Muscle layer of colon (tissue), 2 donors: ENCODE measurements around the gene MBP.

Experiments used
- H3K27ac ChIP-seq: one replicate; pipeline ENCODE4 v1.7.0; 2013; ENCODE audit warnings: low read depth, mild to moderate bottlenecking, low read length, moderate library complexity
- H3K27me3 ChIP-seq, 2 donors: one replicate each; pipeline ENCODE4 v1.7.0; 2013; ENCODE audit warnings: low read length in 2 of 2, mild to moderate bottlenecking in 2 of 2; ENCODE audit not compliant: insufficient read depth in 2 of 2, control insufficient read depth in 1 of 2
- H3K36me3 ChIP-seq: one replicate; pipeline ENCODE4 v1.7.0; 2013; ENCODE audit warnings: mild to moderate bottlenecking, low read length; ENCODE audit not compliant: insufficient read depth
- H3K4me1 ChIP-seq: one replicate; pipeline ENCODE4 v1.7.0; 2013; ENCODE audit warnings: mild to moderate bottlenecking, low read length; ENCODE audit not compliant: insufficient read depth
- H3K4me3 ChIP-seq, 2 donors: one replicate each; pipeline ENCODE4 v1.7.0; 2013; ENCODE audit warnings: low read length in 2 of 2, low read depth in 1 of 2, mild to moderate bottlenecking in 1 of 2, moderate library complexity in 1 of 2
- H3K9ac ChIP-seq: one replicate; pipeline ENCODE4 v1.7.0; 2013; ENCODE audit warnings: low read length
- H3K9me3 ChIP-seq: one replicate; pipeline ENCODE4 v1.7.0; 2013; ENCODE audit warnings: mild to moderate bottlenecking, low read length
- donor health status: abdominal sarcoma.
- donor health status: Adenocarcinoma of cecum.

Gene MBP

GRCh38 chr18:76936877-76937276 lies 195.7 kb downstream of the MBP start:
- Histone ChIP-seq H3K27ac (no peak overlapping the region), H3K4me1 (no peaks in the 10 kb centered on the region), H3K4me3 (no peak overlapping the region), H3K9me3 (no peaks in the 10 kb centered on the region), H3K36me3 (peaks cover 39% of the 10 kb centered on the region), H3K9ac (no peak overlapping the region), H3K27me3 (no peaks in the 10 kb centered on the region)

- Histone ChIP-seq H3K27ac (no peak overlapping the region), H3K4me3 (no peak overlapping the region), H3K9me3 (no peaks in the 10 kb centered on the region), H3K4me1 (no peaks in the 10 kb centered on the region), H3K9ac (no peak overlapping the region), H3K36me3 (peaks cover 42% of the 10 kb centered on the region), H3K27me3 (no peaks in the 10 kb centered on the region)
Observed at GRCh38 chr18:76935722-76936337, 196.8 kb downstream of the MBP start.

- Histone ChIP-seq H3K9ac (no peak overlapping the region), H3K36me3 (peaks cover 35% of the 10 kb centered on the region), H3K27me3 (no peaks in the 10 kb centered on the region), H3K9me3 (no peaks in the 10 kb centered on the region), H3K4me3 (no peak overlapping the region), H3K4me1 (no peaks in the 10 kb centered on the region), H3K27ac (no peak overlapping the region)
Observed at GRCh38 chr18:76932026-76932819, 200.4 kb downstream of the MBP start.

GRCh38 chr18:76931171-76931570 lies 201.4 kb downstream of the MBP start:
- H3K9me3 ChIP-seq: no peaks in the 10 kb centered on the region
- no peak overlapping the region for H3K4me3 ChIP-seq
- H3K4me1 ChIP-seq: peaks cover under 1% of the 10 kb centered on the region
- H3K27ac ChIP-seq: no peak overlapping the region
- H3K27me3 ChIP-seq: no peaks in the 10 kb centered on the region
- H3K9ac ChIP-seq: no peak overlapping the region
- H3K36me3 ChIP-seq: peaks cover 33% of the 10 kb centered on the region
